HCT116 (cell line): ENCODE measurements around the gene MSRB3. TPM values are rescaled to one million over a fixed set of nuclear protein-coding genes. Genes with fewer than 3 reads are reported as not detected.

Experiments used
- ATAC-seq: fragments of 200-7000 bp; cut with Tn5 transposase; 2 replicates; pipeline ENCODE4 v1.9.1; 2020; ENCODE audit warnings: mild to moderate bottlenecking, moderate library complexity
- BruUV-seq: library from RNA; stranded (reverse); fragments of 400-500 nt; replicated peaks from 2 replicates; lab custom pipeline; 2021; lab: Mats Ljungman, UMichigan
- CTCF ChIA-PET: fragments of 300-600 bp; sonication (Branson Sonifier 250); formaldehyde crosslinking; loops from one replicate; lab custom pipeline; 2021; ENCODE audit warnings: antibody characterized with exemption; lab: Charles Lee
- POLR2A ChIA-PET: fragments of 300-600, 350-600 bp; sonication (Branson Sonifier 250); formaldehyde crosslinking; loops from one replicate; lab custom pipeline; 2021; ENCODE audit warnings: antibody characterized with exemption; lab: Charles Lee
- RAD21 ChIA-PET, 2 experiments: fragments of 300-600 bp; sonication (Branson Sonifier 250); formaldehyde crosslinking; loops; one replicate each; lab custom pipeline; 2023; ENCODE audit warnings: low total read pairs in 2 of 2; ENCODE audit not compliant: uncharacterized antibody in 2 of 2, unreplicated experiment in 2 of 2, low non-redundant PET in 1 of 2; lab: Charles Lee
- DNase-seq: peaks from one replicate; pipeline ENCODE4 v3.0.0-alpha.2; 2010; ENCODE audit warnings: low read depth, low spot score
- H2AFZ ChIP-seq: fragments of 200-600 bp; shearing (Covaris generic), sonication (generic); 2 replicates; pipeline ENCODE4 v1.6.1; 2017; ENCODE audit warnings: low read depth, mixed run types, mixed read lengths, antibody characterized with exemption, low read length; ENCODE audit not compliant: poor library complexity, severe bottlenecking
- H3K27ac ChIP-seq: 2 replicates; pipeline ENCODE4 v1.5.1; 2012; ENCODE audit warnings: low read depth, low read length
- H3K27me3 ChIP-seq: fragments of 200-600 bp; sonication (generic); 2 replicates; pipeline ENCODE4 v1.6.1; 2016; ENCODE audit warnings: mixed run types, low read length, mixed read lengths; ENCODE audit not compliant: insufficient read depth
- H3K36me3 ChIP-seq, 2 experiments: fragments of 200-500 bp in 1 of 2; fragments of 200-600 bp in 1 of 2; sonication (Bioruptor generic) in 1 of 2; sonication (generic) in 1 of 2; 2 replicates each; pipeline versions ENCODE4 v1.5.1 to v1.6.1; 2014 to 2016; ENCODE audit warnings: low read length in 2 of 2, inconsistent platforms in 1 of 2, mixed read lengths in 1 of 2, mixed run types in 1 of 2; ENCODE audit not compliant: insufficient read depth in 2 of 2, control insufficient read depth in 1 of 2
- H3K4me1 ChIP-seq, 2 experiments: fragments of 200-600 bp in 1 of 2; sonication (generic) in 1 of 2; 2 replicates each; pipeline versions ENCODE4 v1.5.1 to v1.6.1; 2012 to 2017; ENCODE audit warnings: low read length in 2 of 2, inconsistent platforms in 1 of 2, mild to moderate bottlenecking in 1 of 2, mixed read lengths in 1 of 2, mixed run types in 1 of 2, moderate library complexity in 1 of 2; ENCODE audit not compliant: insufficient read depth in 2 of 2, control insufficient read depth in 1 of 2
- H3K4me2 ChIP-seq: fragments of 200-600 bp; sonication (generic); 2 replicates; pipeline ENCODE4 v1.6.1; 2017; ENCODE audit warnings: mixed run types, low read length, mixed read lengths
- H3K4me3 ChIP-seq, 2 experiments: fragments of 200-600 bp in 1 of 2; sonication (generic) in 1 of 2; replicated peaks in 1 of 2; 2 replicates each; pipeline ENCODE4 v1.5.1; 2011 to 2016; ENCODE audit warnings: low read length in 2 of 2, control low read depth in 1 of 2, low read depth in 1 of 2, mild to moderate bottlenecking in 1 of 2, mixed read lengths in 1 of 2, mixed run types in 1 of 2
- H3K79me2 ChIP-seq: fragments of 200-600 bp; sonication (generic); 2 replicates; pipeline ENCODE4 v1.6.1; 2017; ENCODE audit warnings: mild to moderate bottlenecking, mixed run types, low read length, moderate library complexity, mixed read lengths; ENCODE audit not compliant: insufficient read depth
- H3K9ac ChIP-seq: fragments of 200-600 bp; sonication (generic); 2 replicates; pipeline ENCODE4 v1.6.1; 2016; ENCODE audit warnings: low read length, mixed read lengths
- H3K9me2 ChIP-seq: fragments of 200-600 bp; sonication (generic), shearing (Covaris generic); 2 replicates; pipeline ENCODE4 v1.6.1; 2017; ENCODE audit warnings: mixed run types, mild to moderate bottlenecking, moderate library complexity; ENCODE audit not compliant: insufficient read depth
- H3K9me3 ChIP-seq, 2 experiments: fragments of 200-500 bp in 1 of 2; fragments of 200-600 bp in 1 of 2; sonication (Bioruptor generic) in 1 of 2; sonication (generic) in 1 of 2; 2 replicates each; pipeline ENCODE4 v1.6.1; 2014 to 2017; ENCODE audit warnings: low read length in 2 of 2, mixed read lengths in 2 of 2, inconsistent platforms in 1 of 2, low read depth in 1 of 2, mild to moderate bottlenecking in 1 of 2, mixed run types in 1 of 2, moderate library complexity in 1 of 2; ENCODE audit not compliant: control insufficient read depth in 1 of 2, insufficient read depth in 1 of 2
- H4K20me1 ChIP-seq: fragments of 200-600 bp; sonication (generic), shearing (Covaris generic); 2 replicates; pipeline ENCODE4 v1.6.1; 2017; ENCODE audit warnings: mixed run types, mild to moderate bottlenecking, moderate library complexity; ENCODE audit not compliant: insufficient read depth
- CBX3 ChIP-seq: IDR thresholded peaks from 2 replicates; pipeline ENCODE4 v1.6.1; 2012; ENCODE audit warnings: low read depth
- EGR1 ChIP-seq: IDR thresholded peaks from 2 replicates; pipeline ENCODE4 v1.6.1; 2012; ENCODE audit warnings: low read depth
- ELF1 ChIP-seq: IDR thresholded peaks from 2 replicates; pipeline ENCODE4 v1.6.1; 2012; ENCODE audit warnings: low read depth, borderline replicate concordance
- EZH2phosphoT487 ChIP-seq: fragments of 200-600 bp; IDR thresholded peaks from 2 replicates; pipeline ENCODE4 v1.6.1; 2018; ENCODE audit warnings: antibody characterized with exemption, borderline replicate concordance
- JUND ChIP-seq: IDR thresholded peaks from 2 replicates; pipeline ENCODE4 v1.6.1; 2012
- POLR2A ChIP-seq: IDR thresholded peaks from 2 replicates; pipeline ENCODE4 v1.7.0; 2011; ENCODE audit warnings: borderline replicate concordance; ENCODE audit not compliant: insufficient read depth, insufficient read length; ENCODE audit errors: extremely low read depth
- SP1 ChIP-seq: IDR thresholded peaks from 2 replicates; pipeline ENCODE4 v1.6.1; 2012; ENCODE audit warnings: low read depth
- TCF7L2 ChIP-seq: IDR thresholded peaks from 2 replicates; pipeline ENCODE4 v1.7.0; 2011; ENCODE audit warnings: borderline replicate concordance, inconsistent platforms; ENCODE audit not compliant: insufficient read depth, insufficient read length; ENCODE audit errors: extremely low read depth
- YY1 ChIP-seq: IDR thresholded peaks from 2 replicates; pipeline ENCODE4 v1.6.1; 2011; ENCODE audit warnings: low read length, low read depth, moderate library complexity, mild to moderate bottlenecking; ENCODE audit not compliant: insufficient replicate concordance; ENCODE audit errors: extremely low read depth
- ZFX ChIP-seq: fragments of 450-650 bp; IDR thresholded peaks from 2 replicates; pipeline ENCODE4 v1.6.1; 2017
- intact Hi-C: fragments of 100-400 bp; cut with micrococcal nuclease; formaldehyde crosslinking; loops from 2 replicates; pipeline ENCODE4 v1.10.0; 2022
- total RNA-seq: library from RNA; stranded (reverse); gene quantifications from one replicate; pipeline ENCODE4 v1.2.1, GENCODE V29; 2021; ENCODE audit not compliant: unreplicated experiment

The MSRB3 gene
- total RNA-seq, 1 experiment from 2014 or later, result 8.2 TPM

GRCh38 chr12:65463611-65464010 is 185.1 kb downstream of the MSRB3 start:
- Histone ChIP-seq H3K9me2 (no peaks in the 10 kb centered on the region), H3K9ac (no peak overlapping the region), H3K36me3 (no peaks in the 10 kb centered on the region), H3K79me2 (no peaks in the 10 kb centered on the region), H2AFZ (no peak overlapping the region), H3K4me2 (no peak overlapping the region), H3K4me1 (peaks cover 59 to 61% of the 10 kb centered on the region in 2 experiments), H3K27ac (no peak overlapping the region), H3K27me3 (no peaks in the 10 kb centered on the region), H3K9me3 (no peaks in the 10 kb centered on the region), H4K20me1 (no peaks in the 10 kb centered on the region), H3K4me3 (no peak overlapping the region)
- ChIA-PET CTCF (no interaction called here), POLR2A (interaction anchor here (0.5 kb wide), 1 partner anchor 372 kb away, joined by 3 read pairs; no protein-coding TSS in a partner anchor), RAD21 (no interaction called here)
- BruUV-seq, result no TSS peak
- ATAC-seq, result no peak
- no peak for DNase-seq
- no peak for TF ChIP-seq SP1
- no peak for TF ChIP-seq CBX3
- TF ChIP-seq ZFX, result no peak
- no peak for TF ChIP-seq ELF1
- no peak for TF ChIP-seq YY1
- TF ChIP-seq EZH2phosphoT487, result no peak
- no peak for TF ChIP-seq EGR1
- TF ChIP-seq POLR2A, result no peak
- TF ChIP-seq, all 23 proteins: peak for 0
- intact Hi-C loops, result no loop called here

GRCh38 chr12:65464930-65465329 is 186.4 kb downstream of the MSRB3 start:
- no peaks in the 10 kb centered on the region for H3K9me3 ChIP-seq
- H3K79me2 ChIP-seq, result no peaks in the 10 kb centered on the region
- peak overlapping the region; percentile 41 for H3K4me2 ChIP-seq
- H3K4me3 ChIP-seq, result no peak overlapping the region
- ChIA-PET CTCF (interaction anchor here (1.3 kb wide), 1 partner anchor 26 kb away, joined by 3 read pairs; no protein-coding TSS in a partner anchor), POLR2A (interaction anchor here (1.0 kb wide), 1 partner anchor 15 kb away, joined by 4 read pairs; no protein-coding TSS in a partner anchor), RAD21 (no interaction called here)
- ATAC-seq (peak; percentile 42), DNase-seq (no peak)
- H3K36me3 ChIP-seq, result no peaks in the 10 kb centered on the region
- peaks cover 48 to 52% of the 10 kb centered on the region in 2 experiments for H3K4me1 ChIP-seq
- H2AFZ ChIP-seq, result no peak overlapping the region
- H3K9ac ChIP-seq, result peak overlapping the region; percentile 19
- peak overlapping the region; percentile 73 for H3K27ac ChIP-seq
- BruUV-seq, result TSS peak; percentile 21
- no peaks in the 10 kb centered on the region for H3K9me2 ChIP-seq
- TF ChIP-seq JUND (peak; percentile 25; the same call in 1 of the 2 replicates), POLR2A (no peak), TCF7L2 (peak; percentile 74)
- intact Hi-C loops, result no loop called here
- H4K20me1 ChIP-seq, result no peaks in the 10 kb centered on the region
- H3K27me3 ChIP-seq, result no peaks in the 10 kb centered on the region
